Stomach (tissue), 9 donors: Measurements from ENCODE around the gene SNX2. TPM values are rescaled to one million over a fixed set of nuclear protein-coding genes. Genes with fewer than 3 reads are reported as not detected.
A peak's percentile ranks its signal among the peaks of the same experiment; 100 is the strongest.

Source experiments
- DNase-seq, 2 donors: peaks; one replicate each; pipeline versions ENCODE4 v3.0.0 to v3.0.0-alpha.2; 2013 to 2019
- H3K27ac ChIP-seq, 5 donors: fragments of 200-600 bp in 4 of 5; sonication (generic) in 4 of 5; one replicate each; pipeline ENCODE4 v1.5.1; 2013 to 2019; ENCODE audit warnings: mild to moderate bottlenecking in 1 of 5, moderate library complexity in 1 of 5
- H3K27me3 ChIP-seq, 3 donors: fragments of 200-600 bp; sonication (generic); one replicate each; pipeline ENCODE4 v1.5.1; 2017 to 2019; ENCODE audit warnings: mixed run types in 1 of 3
- H3K36me3 ChIP-seq, 4 donors: fragments of 200-600 bp; sonication (generic); 1 replicate in 3 of 4; 2 replicates in 1 of 4; pipeline ENCODE4 v1.5.1; 2016 to 2019
- H3K4me1 ChIP-seq, 4 donors: fragments of 200-600 bp; sonication (generic); one replicate each; pipeline ENCODE4 v1.5.1; 2016 to 2019
- H3K4me3 ChIP-seq, 4 donors: fragments of 200-600 bp; sonication (generic) in 3 of 4; one replicate each; pipeline ENCODE4 v1.5.1; 2016 to 2019; ENCODE audit warnings: mild to moderate bottlenecking in 1 of 4
- H3K9me3 ChIP-seq, 4 donors: fragments of 200-600 bp; sonication (generic); one replicate each; pipeline ENCODE4 v1.5.1; 2016 to 2019
- EP300 ChIP-seq: sonication (generic); formaldehyde crosslinking; IDR thresholded peaks from one replicate; pipeline ENCODE4 v1.6.1; 2017; ENCODE audit warnings: antibody characterized with exemption
- POLR2A ChIP-seq, 4 donors: fragments of 450-650 bp; IDR thresholded peaks; one replicate each; pipeline ENCODE4 v1.6.1; 2016; ENCODE audit warnings: antibody characterized with exemption in 4 of 4, control low read depth in 2 of 4, mild to moderate bottlenecking in 1 of 4, moderate library complexity in 1 of 4
- POLR2AphosphoS5 ChIP-seq, 3 donors: sonication (generic); formaldehyde crosslinking; IDR thresholded peaks; one replicate each; pipeline ENCODE4 v1.6.1; 2016; ENCODE audit warnings: antibody characterized with exemption in 3 of 3
- WGBS, 5 donors: extraction: QIAGEN DNeasy Blood & Tissue Kit in 3 of 5; methylation state at CpG; one replicate each; pipeline versions ENCODE4 v1.1.5 to v1.1.7; 2013 to 2018; 5-methylcytosine and 5-hydroxymethylcytosine counted together
- intact Hi-C: fragments of 100-400 bp; cut with DNase I; formaldehyde crosslinking; loops from one replicate; pipeline ENCODE4 v1.15.1; 2023; ENCODE audit warnings: low total_unique reads
- polyA plus RNA-seq, 3 donors: library from polyadenylated mRNA; stranded (reverse); fragments of 200-250 nt; gene quantifications; one replicate each; pipeline ENCODE4 v1.2.3, GENCODE V29; 2013
- total RNA-seq, 5 donors: library from RNA; depleted of rRNA; stranded (reverse); fragments of >200 nt; gene quantifications; one replicate each; pipeline versions ENCODE4 v1.1.0 to v1.2.3, GENCODE V29; 2014 to 2016
- TF ChIP-seq, protein P1 (sequence below), 7 experiments: fragments of 450-650 bp in 4 of 7; fragments of 200-600 bp in 3 of 7; sonication (generic) in 3 of 7; IDR thresholded peaks; one replicate each; pipeline ENCODE4 v1.5.1; 2016 to 2019; ENCODE audit warnings: antibody characterized with exemption in 7 of 7, control low read depth in 2 of 7, mild to moderate bottlenecking in 1 of 7
- donor health status: healthy with polysubstance abuse.
- donor health status: Bipolar disorder and iron deficiency.
- donor health status: healthy.

SNX2 gene
- total and polyA plus RNA-seq, 8 donors, result 22.8 to 504 (median 52.8) TPM

DNA sequence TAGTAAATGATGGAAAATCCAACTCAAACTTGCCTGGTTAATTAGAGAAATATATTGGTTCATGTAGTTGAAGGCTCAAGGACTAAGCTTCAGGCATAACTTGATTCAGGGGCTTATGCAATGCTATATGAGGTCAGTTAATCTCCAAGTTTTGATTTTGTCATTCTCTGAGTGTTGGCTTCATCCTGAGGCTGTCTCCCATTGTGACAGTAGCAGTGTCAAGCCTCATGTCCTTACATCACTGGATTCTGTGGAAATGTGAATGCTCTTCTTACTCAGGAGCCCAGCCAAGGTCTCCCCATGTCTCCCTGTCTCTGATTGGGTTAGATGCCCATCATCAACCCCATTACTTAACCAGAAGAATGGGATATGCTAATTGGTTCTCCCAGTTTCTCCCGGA, 44.4 kb upstream of the SNX2 start:
- Histone ChIP-seq H3K4me1 (no peaks in the 10 kb centered on the region), H3K9me3 (peaks cover 0 to 7% (median 2%) of the 10 kb centered on the region in 4 donors), H3K4me3 (no peak overlapping the region), H3K27me3 (no peaks in the 10 kb centered on the region), H3K27ac (no peak overlapping the region), H3K36me3 (no peaks in the 10 kb centered on the region)
- no peak for TF ChIP-seq EP300
- intact Hi-C loops, result no loop called here
- DNase-seq, result no peak
- 89 to 100% (median 100%) methylated on average over 1 of the region's 1 CpG for WGBS, 5 donors

DNA sequence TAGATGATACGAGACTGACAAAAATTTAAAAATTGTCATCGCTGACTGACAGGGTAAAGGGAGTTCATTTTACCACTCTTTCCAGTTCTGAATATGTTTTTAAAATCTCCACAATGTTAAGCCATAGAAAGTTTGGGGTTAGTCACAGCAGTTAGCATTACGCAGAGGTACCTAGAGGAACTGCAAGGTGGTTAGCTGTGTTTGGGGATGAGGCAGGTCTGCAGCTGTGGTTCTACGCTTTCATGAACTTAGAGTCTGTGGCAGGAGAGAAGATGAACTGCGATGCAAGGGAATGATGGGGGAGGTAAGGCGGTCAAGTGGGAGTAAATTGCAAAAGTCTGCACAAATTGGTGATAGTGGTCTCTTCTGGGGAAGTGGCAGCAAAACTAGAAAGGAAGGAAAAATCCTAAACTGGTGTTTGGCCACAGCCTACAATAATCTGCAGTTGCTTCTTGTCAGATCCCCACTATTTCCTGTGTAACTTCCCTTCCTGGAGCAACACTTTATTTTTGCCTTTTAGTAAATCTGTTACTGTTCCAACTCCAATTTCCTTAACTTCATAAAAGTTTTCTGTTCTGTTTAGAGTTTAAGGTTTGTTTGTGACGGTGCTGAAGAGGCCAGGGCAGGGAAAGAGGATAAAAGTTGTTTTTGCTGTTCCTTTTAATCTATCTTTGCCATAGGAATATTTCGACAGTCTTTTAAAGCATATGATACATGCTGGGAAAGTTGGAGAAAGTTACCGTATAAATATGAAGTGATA, 38.6 kb upstream of the SNX2 start:
- Histone ChIP-seq H3K27ac (no peak overlapping the region), H3K4me1 (no peaks in the 10 kb centered on the region), H3K9me3 (peaks cover 0 to 8% (median 2%) of the 10 kb centered on the region in 4 donors), H3K27me3 (no peaks in the 10 kb centered on the region), H3K4me3 (no peak overlapping the region), H3K36me3 (no peaks in the 10 kb centered on the region)
- DNase-seq, result no peak
- intact Hi-C loops, result no loop called here
- TF ChIP-seq POLR2A (IDR thresholded peaks at IDR 0.05) (no peak), POLR2AphosphoS5 (IDR thresholded peaks at IDR 0.05) (no peak), EP300 (no peak)
- TF ChIP-seq, protein P1, sequence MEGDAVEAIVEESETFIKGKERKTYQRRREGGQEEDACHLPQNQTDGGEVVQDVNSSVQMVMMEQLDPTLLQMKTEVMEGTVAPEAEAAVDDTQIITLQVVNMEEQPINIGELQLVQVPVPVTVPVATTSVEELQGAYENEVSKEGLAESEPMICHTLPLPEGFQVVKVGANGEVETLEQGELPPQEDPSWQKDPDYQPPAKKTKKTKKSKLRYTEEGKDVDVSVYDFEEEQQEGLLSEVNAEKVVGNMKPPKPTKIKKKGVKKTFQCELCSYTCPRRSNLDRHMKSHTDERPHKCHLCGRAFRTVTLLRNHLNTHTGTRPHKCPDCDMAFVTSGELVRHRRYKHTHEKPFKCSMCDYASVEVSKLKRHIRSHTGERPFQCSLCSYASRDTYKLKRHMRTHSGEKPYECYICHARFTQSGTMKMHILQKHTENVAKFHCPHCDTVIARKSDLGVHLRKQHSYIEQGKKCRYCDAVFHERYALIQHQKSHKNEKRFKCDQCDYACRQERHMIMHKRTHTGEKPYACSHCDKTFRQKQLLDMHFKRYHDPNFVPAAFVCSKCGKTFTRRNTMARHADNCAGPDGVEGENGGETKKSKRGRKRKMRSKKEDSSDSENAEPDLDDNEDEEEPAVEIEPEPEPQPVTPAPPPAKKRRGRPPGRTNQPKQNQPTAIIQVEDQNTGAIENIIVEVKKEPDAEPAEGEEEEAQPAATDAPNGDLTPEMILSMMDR (IDR thresholded peaks at IDR 0.05), result no peak
- WGBS, 5 donors, result 67 to 81% (median 72%) methylated on average over 9 of the region's 9 CpGs

DNA sequence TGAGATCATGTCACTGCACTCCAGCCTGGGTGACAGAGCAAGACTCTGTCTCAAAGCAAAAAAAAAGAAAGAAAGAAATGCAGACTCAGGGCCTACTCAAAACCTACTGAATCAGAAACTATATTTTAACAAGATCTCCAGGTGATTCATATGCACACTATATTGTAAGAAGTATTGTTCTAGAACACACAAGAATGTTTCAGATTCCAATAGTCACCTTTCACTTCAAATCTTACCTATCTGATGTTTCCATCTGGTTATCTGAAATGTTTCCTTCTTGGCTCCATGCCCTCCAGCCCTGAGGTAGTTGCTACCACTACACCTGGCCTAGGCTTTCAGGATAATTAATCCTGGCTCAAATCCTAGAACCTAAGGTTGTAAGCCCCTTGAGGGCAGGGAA, 36.8 kb upstream of the SNX2 start:
- Histone ChIP-seq H3K9me3 (peaks cover 0 to 8% (median 2%) of the 10 kb centered on the region in 4 donors), H3K4me3 (no peak overlapping the region), H3K36me3 (no peaks in the 10 kb centered on the region), H3K27me3 (no peaks in the 10 kb centered on the region), H3K4me1 (no peaks in the 10 kb centered on the region), H3K27ac (no peak overlapping the region)
- no peak for DNase-seq
- TF ChIP-seq POLR2AphosphoS5 (IDR thresholded peaks at IDR 0.05) (no peak), POLR2A (IDR thresholded peaks at IDR 0.05) (no peak), EP300 (no peak)
- TF ChIP-seq, protein P1 (IDR thresholded peaks at IDR 0.05), result no peak
- intact Hi-C loops, result no loop called here

DNA sequence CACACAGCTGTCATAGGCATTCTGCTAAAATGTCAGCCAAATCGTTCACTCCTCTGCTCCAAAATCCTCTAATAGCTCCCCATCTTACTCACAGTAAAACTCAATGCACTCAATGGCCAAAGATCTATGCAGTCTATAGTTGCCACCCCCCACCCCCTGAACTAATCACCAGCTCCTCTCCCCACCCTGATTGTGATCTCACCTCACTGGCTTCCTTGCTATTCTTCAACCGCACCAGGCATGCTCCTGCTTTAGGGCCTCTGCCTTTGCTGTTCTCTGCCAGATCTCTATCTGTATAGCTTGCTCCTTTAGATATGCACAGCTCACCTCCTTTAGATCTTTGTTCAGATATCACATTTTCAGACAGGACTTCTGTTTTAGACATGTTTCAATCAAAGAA, 33.2 kb upstream of the SNX2 start:
- no peaks in the 10 kb centered on the region for H3K4me1 ChIP-seq
- intact Hi-C loops, result no loop called here
- no peaks in the 10 kb centered on the region for H3K27me3 ChIP-seq
- 66 to 81% (median 77%) methylated on average over 2 of the region's 2 CpGs for WGBS, 5 donors
- no peaks in the 10 kb centered on the region for H3K36me3 ChIP-seq
- H3K4me3 ChIP-seq, result no peak overlapping the region
- no peak for DNase-seq
- H3K27ac ChIP-seq, result no peak overlapping the region
- H3K9me3 ChIP-seq, result no peaks in the 10 kb centered on the region
- TF ChIP-seq POLR2AphosphoS5 (IDR thresholded peaks at IDR 0.05) (no peak), POLR2A (IDR thresholded peaks at IDR 0.05) (no peak), EP300 (no peak)
- TF ChIP-seq, protein P1 (IDR thresholded peaks at IDR 0.05), result no peak

DNA sequence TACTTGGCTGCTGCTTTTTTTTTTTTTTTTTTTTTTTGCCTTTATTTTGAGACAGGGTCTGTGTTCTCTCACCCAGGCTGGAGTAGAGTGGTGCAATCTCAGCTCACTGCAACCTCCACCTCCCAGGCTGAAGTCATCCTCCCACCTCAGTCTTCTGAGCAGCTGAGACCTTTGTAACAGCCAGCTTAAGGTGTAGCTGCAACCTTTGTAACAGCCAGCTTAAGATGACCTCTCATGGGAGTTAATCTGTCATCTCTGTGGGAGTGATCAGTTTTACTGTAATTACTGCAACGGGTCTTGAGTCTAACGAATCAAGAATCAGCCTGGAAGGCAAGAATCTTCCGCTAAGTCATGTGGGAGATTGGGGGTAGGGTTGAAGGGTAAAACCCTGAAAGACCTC, 31.6 kb upstream of the SNX2 start:
- 77 to 89% (median 83%) methylated on average over 3 of the region's 3 CpGs for WGBS, 5 donors
- peak in 1 of 2 donors; percentile 24 for DNase-seq
- Histone ChIP-seq H3K27ac (no peak overlapping the region), H3K36me3 (no peaks in the 10 kb centered on the region), H3K9me3 (no peaks in the 10 kb centered on the region), H3K4me1 (no peaks in the 10 kb centered on the region), H3K4me3 (no peak overlapping the region), H3K27me3 (no peaks in the 10 kb centered on the region)
- intact Hi-C loops, result no loop called here
- TF ChIP-seq EP300 (no peak), POLR2A (IDR thresholded peaks at IDR 0.05) (no peak), POLR2AphosphoS5 (IDR thresholded peaks at IDR 0.05) (no peak)
- TF ChIP-seq, protein P1 (IDR thresholded peaks at IDR 0.05), result no peak
